Uterus (tissue), 4 donors: Measurements from ENCODE around the gene BIRC5. TPM values are rescaled to one million over a fixed set of nuclear protein-coding genes. Genes with fewer than 3 reads are reported as not detected.

Experiments
- DNase-seq, 2 donors: peaks; one replicate each; pipeline ENCODE4 v3.0.0-alpha.2; 2019 to 2020
- H3K27ac ChIP-seq, 2 donors: fragments of 200-600 bp; sonication (generic); 1 replicate in 1 of 2; 2 replicates in 1 of 2; pipeline ENCODE4 v1.5.1; 2016 to 2018
- H3K27me3 ChIP-seq, 2 donors: fragments of 200-600 bp; sonication (generic); one replicate each; pipeline ENCODE4 v1.5.1; 2018 to 2019; ENCODE audit warnings: control low read depth in 1 of 2
- H3K36me3 ChIP-seq, 2 donors: fragments of 200-600 bp; sonication (generic); one replicate each; pipeline ENCODE4 v1.5.1; 2019; ENCODE audit warnings: control low read depth in 1 of 2
- H3K4me1 ChIP-seq, 2 donors: fragments of 200-600 bp; sonication (generic); one replicate each; pipeline ENCODE4 v1.5.1; 2018 to 2019; ENCODE audit warnings: control low read depth in 1 of 2
- H3K4me3 ChIP-seq, 2 donors: fragments of 200-600 bp; sonication (generic); 1 replicate in 1 of 2; 2 replicates in 1 of 2; pipeline ENCODE4 v1.5.1; 2018 to 2019; ENCODE audit warnings: mild to moderate bottlenecking in 1 of 2
- H3K9me3 ChIP-seq, 2 donors: fragments of 200-600 bp; sonication (generic); one replicate each; pipeline ENCODE4 v1.5.1; 2019; ENCODE audit warnings: control low read depth in 1 of 2
- CTCF ChIP-seq, 4 experiments: fragments of 200-600 bp in 2 of 4; fragments of 450-650 bp in 2 of 4; sonication (generic) in 2 of 4; IDR thresholded peaks; one replicate each; pipeline ENCODE4 v1.5.1; 2016 to 2019; ENCODE audit warnings: antibody characterized with exemption in 4 of 4, mild to moderate bottlenecking in 2 of 4, moderate library complexity in 1 of 4
- POLR2A ChIP-seq, 2 donors: fragments of 450-650 bp; IDR thresholded peaks; one replicate each; pipeline ENCODE4 v1.6.1; 2016; ENCODE audit warnings: antibody characterized with exemption in 2 of 2, mild to moderate bottlenecking in 1 of 2, moderate library complexity in 1 of 2
- intact Hi-C: fragments of 100-400 bp; cut with DNase I; formaldehyde crosslinking; loops from one replicate; pipeline ENCODE4 v1.15.1; 2023; ENCODE audit warnings: low total_unique reads
- total RNA-seq, 4 donors: library from RNA; depleted of rRNA in 3 of 4; stranded (reverse); fragments of >200 nt in 3 of 4; gene quantifications; one replicate each; pipeline versions ENCODE4 v1.1.0 to v1.2.4, GENCODE V29; 2014 to 2023
- donor health status: DM: yes; HTN: yes; CAD: no.

BIRC5 gene
- total RNA-seq, 4 donors from 2014 or later, result 26.3 to 29.7 TPM; not detected in 2

GRCh38 chr17:78249074-78249817 lies 35.2 kb downstream of the BIRC5 start:
- Histone ChIP-seq H3K36me3 (no peaks in the 10 kb centered on the region), H3K27me3 (no peaks in the 10 kb centered on the region), H3K4me3 (no peak overlapping the region), H3K9me3 (no peaks in the 10 kb centered on the region), H3K4me1 (no peaks in the 10 kb centered on the region), H3K27ac (no peak overlapping the region)
- intact Hi-C loops, result no loop called here
- TF ChIP-seq POLR2A (IDR thresholded peaks at IDR 0.05) (no peak), CTCF (IDR thresholded peaks at IDR 0.05) (no peak)
- DNase-seq, result no peak

DNA sequence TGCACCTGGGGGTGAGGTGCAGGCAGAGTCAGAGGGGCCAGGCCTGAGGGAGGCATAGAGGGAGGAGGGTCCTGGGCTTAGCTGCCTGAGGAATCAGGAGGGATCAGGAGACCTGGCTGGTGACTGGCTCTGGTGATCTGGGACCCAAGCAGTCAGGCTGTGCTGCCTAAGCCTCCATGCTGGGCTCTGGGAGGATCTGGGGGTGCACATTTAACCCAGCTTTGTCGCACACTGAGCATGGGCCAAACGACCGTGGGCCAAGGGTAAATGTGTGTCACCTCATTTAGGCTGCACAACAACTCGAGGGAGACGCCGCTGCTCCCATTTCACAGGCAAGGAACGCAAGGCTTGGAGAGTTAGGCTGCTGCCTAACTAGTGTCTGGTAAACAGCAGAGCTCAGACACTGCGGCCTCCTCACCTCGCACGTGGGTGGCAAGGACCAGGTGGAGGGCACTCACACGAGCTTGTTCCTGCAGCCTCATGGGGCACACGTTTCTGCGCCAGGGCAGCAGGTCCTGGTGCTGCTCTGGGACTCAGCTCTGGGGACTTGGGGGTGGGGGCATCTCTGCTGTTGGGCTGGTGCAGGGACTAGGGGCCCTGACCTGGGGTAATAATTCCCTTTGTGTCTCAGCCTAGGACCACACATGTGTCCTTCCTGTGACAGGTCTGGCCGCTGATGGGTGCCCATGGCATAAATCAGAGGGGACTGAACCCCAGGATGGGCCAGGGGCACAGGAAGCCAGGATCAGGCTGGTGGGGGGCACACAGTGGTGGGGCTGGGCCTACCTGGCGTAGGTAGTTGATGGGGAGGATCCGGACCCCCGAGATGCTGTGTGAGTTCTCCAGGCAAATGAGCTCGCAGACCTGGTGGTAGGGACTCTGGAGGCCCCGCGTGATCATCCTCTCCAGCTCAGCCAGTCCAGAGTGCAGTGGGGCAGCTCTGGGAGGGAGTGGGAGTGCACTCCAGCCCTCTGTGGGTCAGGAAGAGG lies 36.1 kb downstream of the BIRC5 start:
- Histone ChIP-seq H3K27me3 (no peaks in the 10 kb centered on the region), H3K36me3 (no peaks in the 10 kb centered on the region), H3K4me3 (no peak overlapping the region), H3K9me3 (no peaks in the 10 kb centered on the region), H3K27ac (no peak overlapping the region), H3K4me1 (no peaks in the 10 kb centered on the region)
- TF ChIP-seq CTCF (IDR thresholded peaks at IDR 0.05) (no peak), POLR2A (IDR thresholded peaks at IDR 0.05) (no peak)
- no peak for DNase-seq
- intact Hi-C loops, result loop anchor here (10.0 kb wide), 1 partner anchor 175 kb away; no protein-coding TSS in a partner anchor

- no peaks in the 10 kb centered on the region for H3K27me3 ChIP-seq
- no peaks in the 10 kb centered on the region for H3K36me3 ChIP-seq
- TF ChIP-seq POLR2A (IDR thresholded peaks at IDR 0.05) (peak in 1 of 2 donors; percentile 23), CTCF (IDR thresholded peaks at IDR 0.05) (peak; percentile 99)
- H3K9me3 ChIP-seq, result no peaks in the 10 kb centered on the region
- no peak overlapping the region for H3K4me3 ChIP-seq
- DNase-seq, result peak; percentile 72 to 83
- intact Hi-C loops, result loop anchor here (10.0 kb wide), 1 partner anchor 174 kb away; no protein-coding TSS in a partner anchor
- H3K4me1 ChIP-seq, result no peaks in the 10 kb centered on the region
- no peak overlapping the region for H3K27ac ChIP-seq
Observed at GRCh38 chr17:78250891-78251772, 37.1 kb downstream of the BIRC5 start.

DNA sequence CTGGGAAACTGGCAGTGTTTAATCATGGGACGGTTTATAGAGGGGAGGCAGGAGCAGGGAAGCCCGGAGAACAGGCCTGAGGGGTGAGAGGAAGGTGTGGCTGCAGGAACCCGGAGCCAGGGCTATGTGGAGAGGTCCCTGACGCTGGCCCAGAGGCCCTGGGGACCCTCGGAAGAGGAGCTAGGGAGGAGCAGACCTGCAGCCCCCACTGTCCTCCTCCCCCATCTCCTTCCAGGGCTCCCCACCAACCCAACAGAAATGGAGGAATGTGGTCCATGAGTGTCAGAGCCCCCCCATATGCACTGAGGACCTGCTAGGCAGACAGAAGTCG lies 37.7 kb downstream of the BIRC5 start:
- H3K27me3 ChIP-seq, result no peaks in the 10 kb centered on the region
- intact Hi-C loops, result loop anchor here (10.0 kb wide), 1 partner anchor 173 kb away; no protein-coding TSS in a partner anchor
- no peak overlapping the region for H3K4me3 ChIP-seq
- no peak for DNase-seq
- no peaks in the 10 kb centered on the region for H3K4me1 ChIP-seq
- no peak overlapping the region for H3K27ac ChIP-seq
- TF ChIP-seq POLR2A (IDR thresholded peaks at IDR 0.05) (no peak), CTCF (IDR thresholded peaks at IDR 0.05) (no peak)
- no peaks in the 10 kb centered on the region for H3K36me3 ChIP-seq
- H3K9me3 ChIP-seq, result no peaks in the 10 kb centered on the region
